ENCODE data around the gene GNL3. TPM values are rescaled to one million over a fixed set of nuclear protein-coding genes. Genes with fewer than 3 reads are reported as not detected.
"Not testable (repeated sequence)": the region's sequence is repeated elsewhere in the genome, so short reads cannot be mapped to it uniquely, and the experiment has no call there.

The GNL3 gene
- total and polyA plus RNA-seq, 4 donors, result 63.7 to 75.6 (median 69.8) TPM

- no CpG with 5 or more reads among the region's 3 CpGs for WGBS (ENCODE audit: insufficient coverage)
- Histone ChIP-seq H3K36me3 (ENCODE audit: control insufficient read depth, insufficient read depth, low read length) (peaks cover 40% of the 10 kb centered on the region), H3K9me3 (ENCODE audit: control insufficient read depth, insufficient read depth, low read length) (no peaks in the 10 kb centered on the region), H3K27ac (ENCODE audit: low read depth, low read length) (no peak overlapping the region), H3K4me1 (ENCODE audit: control insufficient read depth, insufficient read depth, low read length) (no peaks in the 10 kb centered on the region), H3K27me3 (ENCODE audit: control insufficient read depth, insufficient read depth, low read length) (no peaks in the 10 kb centered on the region), H3K4me3 (ENCODE audit: low read depth, low read length) (no peak overlapping the region)
- DNase-seq (ENCODE audit: low read depth in 4 of 6, low spot score in 6 of 6), result no peak
Observed at GRCh38 chr3:52663098-52663497, 22.7 kb upstream of the GNL3 start.

- H3K27me3 ChIP-seq (ENCODE audit: control insufficient read depth, insufficient read depth, low read length), result no peaks in the 10 kb centered on the region
- no peaks in the 10 kb centered on the region for H3K4me1 ChIP-seq (ENCODE audit: control insufficient read depth, insufficient read depth, low read length)
- no peak overlapping the region for H3K4me3 ChIP-seq (ENCODE audit: low read depth, low read length)
- H3K27ac ChIP-seq (ENCODE audit: low read depth, low read length), result no peak overlapping the region
- no peak for DNase-seq (ENCODE audit: low read depth in 4 of 6, low spot score in 6 of 6)
- H3K36me3 ChIP-seq (ENCODE audit: control insufficient read depth, insufficient read depth, low read length), result peaks cover 39% of the 10 kb centered on the region
- no peaks in the 10 kb centered on the region for H3K9me3 ChIP-seq (ENCODE audit: control insufficient read depth, insufficient read depth, low read length)
- 74% methylated on average over 3 of the region's 9 CpGs for WGBS (ENCODE audit: insufficient coverage)
Observed at GRCh38 chr3:52670621-52671521, 15.0 kb upstream of the GNL3 start.

- Histone ChIP-seq H3K4me1 (ENCODE audit: control insufficient read depth, insufficient read depth, low read length) (no peaks in the 10 kb centered on the region), H3K27ac (ENCODE audit: low read depth, low read length) (no peak overlapping the region), H3K4me3 (ENCODE audit: low read depth, low read length) (no peak overlapping the region), H3K36me3 (ENCODE audit: control insufficient read depth, insufficient read depth, low read length) (peaks cover 33% of the 10 kb centered on the region), H3K9me3 (ENCODE audit: control insufficient read depth, insufficient read depth, low read length) (no peaks in the 10 kb centered on the region), H3K27me3 (ENCODE audit: control insufficient read depth, insufficient read depth, low read length) (no peaks in the 10 kb centered on the region)
- WGBS (ENCODE audit: insufficient coverage), result 100% methylated on average over 1 of the region's 1 CpG
- DNase-seq (ENCODE audit: low read depth in 4 of 6, low spot score in 6 of 6), result no peak
Observed at GRCh38 chr3:52671676-52672075, 14.2 kb upstream of the GNL3 start.

- not testable (repeated sequence) for H3K4me1 ChIP-seq (ENCODE audit: control insufficient read depth, insufficient read depth, low read length); H3K27me3 ChIP-seq (ENCODE audit: control insufficient read depth, insufficient read depth, low read length); H3K4me3 ChIP-seq (ENCODE audit: low read depth, low read length); H3K9me3 ChIP-seq (ENCODE audit: control insufficient read depth, insufficient read depth, low read length); DNase-seq (ENCODE audit: low read depth in 4 of 6, low spot score in 6 of 6); H3K27ac ChIP-seq (ENCODE audit: low read depth, low read length)
- no CpG with 5 or more reads among the region's 3 CpGs for WGBS (ENCODE audit: insufficient coverage)
- peaks cover 51% of the 10 kb centered on the region for H3K36me3 ChIP-seq (ENCODE audit: control insufficient read depth, insufficient read depth, low read length)
Observed at GRCh38 chr3:52676201-52676600, 9.6 kb upstream of the GNL3 start.

- WGBS (ENCODE audit: insufficient coverage), result 97% methylated on average over 4 of the region's 6 CpGs
- peaks cover 6% of the 10 kb centered on the region for H3K4me1 ChIP-seq (ENCODE audit: control insufficient read depth, insufficient read depth, low read length)
- H3K27me3 ChIP-seq (ENCODE audit: control insufficient read depth, insufficient read depth, low read length), result no peaks in the 10 kb centered on the region
- H3K9me3 ChIP-seq (ENCODE audit: control insufficient read depth, insufficient read depth, low read length), result no peaks in the 10 kb centered on the region
- H3K27ac ChIP-seq (ENCODE audit: low read depth, low read length), result no peak overlapping the region
- no peak overlapping the region for H3K4me3 ChIP-seq (ENCODE audit: low read depth, low read length)
- H3K36me3 ChIP-seq (ENCODE audit: control insufficient read depth, insufficient read depth, low read length), result peaks cover 37% of the 10 kb centered on the region
- no peak for DNase-seq (ENCODE audit: low read depth in 4 of 6, low spot score in 6 of 6)
Observed at GRCh38 chr3:52678265-52679198, 7.3 kb upstream of the GNL3 start.

GRCh38 chr3:52679199-52679538 is 6.7 kb upstream of the GNL3 start:
- Histone ChIP-seq H3K9me3 (ENCODE audit: control insufficient read depth, insufficient read depth, low read length) (no peaks in the 10 kb centered on the region), H3K36me3 (ENCODE audit: control insufficient read depth, insufficient read depth, low read length) (peaks cover 33% of the 10 kb centered on the region), H3K4me3 (ENCODE audit: low read depth, low read length) (no peak overlapping the region), H3K27me3 (ENCODE audit: control insufficient read depth, insufficient read depth, low read length) (no peaks in the 10 kb centered on the region), H3K4me1 (ENCODE audit: control insufficient read depth, insufficient read depth, low read length) (peaks cover 9% of the 10 kb centered on the region), H3K27ac (ENCODE audit: low read depth, low read length) (no peak overlapping the region)
- no peak for DNase-seq (ENCODE audit: low read depth in 4 of 6, low spot score in 6 of 6)
- WGBS (ENCODE audit: insufficient coverage), result 83% methylated on average over 2 of the region's 3 CpGs

GRCh38 chr3:52679811-52680210 is 6.0 kb upstream of the GNL3 start:
- no peak overlapping the region for H3K4me3 ChIP-seq (ENCODE audit: low read depth, low read length)
- no peaks in the 10 kb centered on the region for H3K9me3 ChIP-seq (ENCODE audit: control insufficient read depth, insufficient read depth, low read length)
- H3K27me3 ChIP-seq (ENCODE audit: control insufficient read depth, insufficient read depth, low read length), result no peaks in the 10 kb centered on the region
- WGBS (ENCODE audit: insufficient coverage), result no CpG with 5 or more reads among the region's 1 CpG
- peaks cover 9% of the 10 kb centered on the region for H3K4me1 ChIP-seq (ENCODE audit: control insufficient read depth, insufficient read depth, low read length)
- no peak for DNase-seq (ENCODE audit: low read depth in 4 of 6, low spot score in 6 of 6)
- peaks cover 29% of the 10 kb centered on the region for H3K36me3 ChIP-seq (ENCODE audit: control insufficient read depth, insufficient read depth, low read length)
- no peak overlapping the region for H3K27ac ChIP-seq (ENCODE audit: low read depth, low read length)

GRCh38 chr3:52681596-52681995 is 4.2 kb upstream of the GNL3 start:
- DNase-seq (ENCODE audit: low read depth in 4 of 6, low spot score in 6 of 6), result no peak
- H3K27me3 ChIP-seq (ENCODE audit: control insufficient read depth, insufficient read depth, low read length), result no peaks in the 10 kb centered on the region
- H3K9me3 ChIP-seq (ENCODE audit: control insufficient read depth, insufficient read depth, low read length), result no peaks in the 10 kb centered on the region
- peaks cover 27% of the 10 kb centered on the region for H3K36me3 ChIP-seq (ENCODE audit: control insufficient read depth, insufficient read depth, low read length)
- no peak overlapping the region for H3K4me3 ChIP-seq (ENCODE audit: low read depth, low read length)
- no peak overlapping the region for H3K27ac ChIP-seq (ENCODE audit: low read depth, low read length)
- no CpG with 5 or more reads among the region's 3 CpGs for WGBS (ENCODE audit: insufficient coverage)
- peaks cover 9% of the 10 kb centered on the region for H3K4me1 ChIP-seq (ENCODE audit: control insufficient read depth, insufficient read depth, low read length)

GRCh38 chr3:52682016-52682415 is 3.8 kb upstream of the GNL3 start:
- Histone ChIP-seq H3K27ac (ENCODE audit: low read depth, low read length) (no peak overlapping the region), H3K9me3 (ENCODE audit: control insufficient read depth, insufficient read depth, low read length) (no peaks in the 10 kb centered on the region), H3K4me3 (ENCODE audit: low read depth, low read length) (no peak overlapping the region), H3K4me1 (ENCODE audit: control insufficient read depth, insufficient read depth, low read length) (peaks cover 9% of the 10 kb centered on the region), H3K36me3 (ENCODE audit: control insufficient read depth, insufficient read depth, low read length) (peaks cover 27% of the 10 kb centered on the region), H3K27me3 (ENCODE audit: control insufficient read depth, insufficient read depth, low read length) (no peaks in the 10 kb centered on the region)
- peak in 1 of 6 donors; percentile 40 for DNase-seq (ENCODE audit: low read depth in 4 of 6, low spot score in 6 of 6)

All from spinal cord (tissue), 10 donors.